Stimulated activated CD4-positive, alpha-beta T cell treated with anti-CD3 and anti-CD28 coated beads, Interleukin-1b, Interleukin-23, amount 100 ng/mL, for 24 hours (primary cell): ENCODE results near the gene ATRN.
"Not testable (repeated sequence)": the region's sequence is repeated elsewhere in the genome, so short reads cannot be mapped to it uniquely, and the experiment has no call there.

Experiments used
- DNase-seq, 4 experiments: peaks; one replicate each; pipeline ENCODE4 v3.0.0-alpha.2; 2020; ENCODE audit warnings: low read depth in 4 of 4, low spot score in 1 of 4

Gene ATRN

DNA sequence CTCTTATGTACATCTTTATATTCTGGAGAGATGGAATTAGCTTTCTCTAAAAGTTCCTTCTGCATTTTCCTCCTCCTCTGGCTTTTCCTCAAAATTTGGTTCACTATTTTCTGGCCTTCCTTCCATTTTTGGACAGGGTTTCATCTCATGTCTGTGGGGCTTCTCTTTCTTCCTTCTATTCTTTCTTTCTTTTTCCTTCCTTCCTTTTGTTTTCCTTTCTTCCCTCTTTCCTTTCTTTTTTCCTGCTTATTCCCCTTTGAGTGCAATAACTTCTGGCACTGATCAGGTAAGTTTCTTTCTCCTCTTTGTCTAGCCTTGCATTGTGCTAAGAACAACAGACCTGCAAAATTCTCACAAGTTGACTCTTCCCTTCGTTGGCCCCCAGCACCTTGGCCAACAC lies 5.5 kb upstream of the ATRN start:
- no peak for DNase-seq

DNA sequence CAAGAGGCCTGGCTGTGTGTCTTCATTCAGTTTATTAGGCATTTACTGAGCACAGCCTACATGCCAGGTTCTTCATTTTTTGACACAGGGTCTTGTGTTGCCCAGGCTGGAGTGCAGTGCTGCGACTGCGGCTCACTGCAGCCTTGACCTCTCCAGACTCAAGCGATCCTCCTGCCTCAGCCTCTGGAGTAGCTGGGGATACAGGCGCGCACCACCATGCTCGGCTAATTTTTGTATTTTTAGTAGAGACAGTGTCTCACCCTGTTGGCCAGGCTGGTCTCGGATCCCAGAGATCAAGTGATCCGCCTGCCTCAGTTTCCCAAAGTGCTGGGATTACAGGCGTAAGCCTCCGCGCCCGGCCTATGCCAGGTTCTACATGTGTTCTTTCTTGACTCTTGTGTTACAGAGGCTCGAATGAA lies 601 bp upstream of the ATRN start:
- no peak for DNase-seq

DNA sequence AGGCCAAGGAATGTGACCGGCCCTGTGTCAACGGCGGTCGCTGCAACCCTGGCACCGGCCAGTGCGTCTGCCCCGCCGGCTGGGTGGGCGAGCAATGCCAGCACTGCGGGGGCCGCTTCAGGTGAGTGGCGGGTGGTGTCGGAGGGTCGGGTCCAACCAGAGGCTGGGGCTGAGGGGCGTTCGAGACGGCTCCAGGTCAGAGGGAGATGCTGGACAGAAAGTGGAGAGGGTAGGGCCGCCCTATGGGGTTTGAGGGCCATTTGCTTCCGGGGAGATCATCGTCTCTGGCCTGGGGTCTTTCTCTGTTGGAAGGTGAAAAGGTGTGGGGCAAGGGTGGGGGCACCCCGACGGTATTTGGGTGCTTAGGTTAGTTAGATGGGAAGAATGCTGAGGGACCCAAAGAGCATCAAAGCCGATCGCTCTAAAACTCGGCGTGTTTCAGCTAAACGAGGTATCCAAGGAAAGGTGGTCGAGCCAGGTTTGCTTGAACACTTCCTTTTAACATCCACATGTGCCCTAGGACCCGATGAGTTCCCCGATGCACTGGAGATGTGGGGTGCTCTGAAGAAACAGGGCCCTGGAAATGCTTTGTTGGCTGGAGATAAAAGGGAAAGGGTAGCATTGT lies 691 bp downstream of the ATRN start:
- DNase-seq = no peak

DNA sequence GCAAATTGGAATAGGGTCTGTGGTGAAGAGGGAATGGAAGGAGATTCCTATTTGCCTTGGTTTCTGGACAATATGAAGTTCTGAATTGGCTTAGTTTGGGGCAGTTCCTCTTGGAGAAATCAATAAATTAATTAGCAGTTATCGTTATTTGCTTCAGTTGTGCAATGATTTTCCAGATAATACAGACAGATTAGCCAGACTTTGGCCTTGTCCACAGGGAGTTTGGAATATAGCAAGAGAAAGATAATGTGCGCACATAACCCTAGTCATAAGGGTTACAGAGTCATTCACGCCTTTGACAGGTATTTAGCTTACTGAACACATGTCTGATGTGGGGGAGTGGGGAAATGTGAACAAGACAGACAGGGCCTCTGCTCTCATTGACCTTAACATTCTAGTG lies 1.3 kb downstream of the ATRN start:
- DNase-seq = no peak

DNA sequence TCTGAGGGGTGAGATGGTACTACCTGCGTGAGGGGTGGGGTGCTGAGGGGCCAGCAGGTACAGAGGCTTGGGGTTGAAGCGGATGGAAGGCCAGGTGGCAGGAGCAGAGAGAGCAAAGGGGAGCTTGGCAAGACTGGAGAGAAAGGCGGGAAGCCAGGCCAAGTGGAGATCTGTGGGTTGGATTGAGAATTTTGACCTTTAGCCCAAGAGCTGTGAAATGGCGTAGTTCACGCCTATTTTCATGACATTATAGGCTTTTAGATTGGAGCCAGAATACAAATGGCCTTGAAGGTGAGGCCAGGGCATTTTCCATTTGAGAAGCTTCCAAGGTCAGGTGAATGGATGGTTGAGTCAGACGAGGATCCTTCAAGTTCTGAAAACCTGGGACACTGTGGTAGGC lies 2.5 kb downstream of the ATRN start:
- DNase-seq = no peak

DNA sequence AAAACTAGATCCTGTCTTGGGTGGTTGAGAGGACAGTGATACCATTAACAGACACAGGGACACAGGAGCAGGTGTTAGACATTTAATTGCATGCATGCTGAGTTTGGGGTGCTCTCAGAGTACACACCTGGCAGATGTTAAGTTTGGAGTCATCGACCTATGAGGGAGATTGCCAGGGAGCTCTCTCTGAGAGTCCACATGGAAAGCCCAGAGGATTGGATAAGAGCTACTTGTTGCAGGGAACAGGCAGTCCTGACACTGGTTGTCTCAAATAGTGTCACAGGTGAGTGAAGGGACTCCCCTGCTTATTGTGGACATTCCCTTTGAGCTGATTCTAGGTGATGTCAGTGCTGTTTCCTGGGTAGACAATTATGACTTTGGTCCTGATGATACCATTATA lies 3.1 kb downstream of the ATRN start:
- no peak for DNase-seq

DNA sequence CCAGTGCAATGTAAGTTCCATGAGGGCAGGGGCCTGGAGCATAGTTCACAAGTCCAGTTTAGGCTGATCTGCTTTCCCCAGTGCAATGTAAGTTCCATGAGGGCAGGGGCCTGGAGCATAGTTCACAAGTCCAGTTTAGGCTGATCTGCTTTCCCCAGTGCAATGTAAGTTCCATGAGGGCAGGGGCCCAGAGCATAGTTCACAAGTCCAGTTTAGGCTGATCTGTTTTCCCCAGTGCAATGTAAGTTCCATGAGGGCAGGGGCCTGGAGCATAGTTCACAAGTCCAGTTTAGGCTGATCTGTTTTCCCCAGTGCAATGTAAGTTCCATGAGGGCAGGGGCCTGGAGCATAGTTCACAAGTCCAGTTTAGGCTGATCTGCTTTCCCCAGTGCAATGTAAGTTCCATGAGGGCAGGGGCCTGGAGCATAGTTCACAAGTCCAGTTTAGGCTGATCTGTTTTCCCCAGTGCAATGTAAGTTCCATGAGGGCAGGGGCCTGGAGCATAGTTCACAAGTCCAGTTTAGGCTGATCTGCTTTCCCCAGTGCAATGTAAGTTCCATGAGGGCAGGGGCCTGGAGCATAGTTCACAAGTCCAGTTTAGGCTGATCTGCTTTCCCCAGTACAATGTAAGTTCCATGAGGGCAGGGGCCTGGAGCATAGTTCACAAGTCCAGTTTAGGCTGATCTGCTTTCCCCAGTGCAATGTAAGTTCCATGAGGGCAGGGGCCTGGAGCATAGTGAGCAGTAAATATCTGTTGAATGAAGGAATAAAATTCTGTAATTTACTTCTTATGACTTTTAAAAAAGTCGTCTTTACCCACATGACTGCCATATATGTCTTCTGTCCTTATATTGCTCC lies 6.4 kb downstream of the ATRN start:
- not testable (repeated sequence) for DNase-seq

DNA sequence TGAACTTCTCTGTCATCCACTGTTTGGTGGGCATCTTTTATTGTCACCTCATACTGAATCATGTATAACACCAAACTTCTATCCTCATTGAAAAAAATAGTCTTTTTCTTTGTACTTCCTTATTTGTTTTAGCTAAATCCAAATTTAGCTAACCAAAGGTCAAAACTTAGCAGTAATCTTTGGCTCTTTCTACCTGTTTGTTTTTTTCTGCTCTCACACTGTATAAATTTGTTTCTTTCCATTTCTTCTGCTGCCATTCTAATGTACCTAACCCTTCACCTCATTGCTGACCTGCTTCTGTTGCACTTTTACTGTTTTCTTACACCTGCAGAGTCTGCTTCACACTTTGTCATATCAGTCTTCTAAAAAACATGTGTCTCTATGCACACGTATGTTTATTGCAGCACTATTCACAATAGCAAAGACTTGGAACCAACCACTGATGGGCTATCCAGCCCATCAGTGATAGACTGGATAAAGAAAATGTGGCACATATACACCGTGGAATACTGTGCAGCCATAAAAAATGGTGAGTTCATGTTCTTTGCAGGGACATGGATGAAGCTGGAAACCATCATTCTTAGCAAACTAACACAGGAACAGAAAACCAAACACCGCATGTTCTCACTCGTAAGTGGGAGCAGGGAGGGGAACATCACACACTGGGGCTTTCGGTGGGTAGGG lies 7.2 kb downstream of the ATRN start:
- DNase-seq = no peak

DNA sequence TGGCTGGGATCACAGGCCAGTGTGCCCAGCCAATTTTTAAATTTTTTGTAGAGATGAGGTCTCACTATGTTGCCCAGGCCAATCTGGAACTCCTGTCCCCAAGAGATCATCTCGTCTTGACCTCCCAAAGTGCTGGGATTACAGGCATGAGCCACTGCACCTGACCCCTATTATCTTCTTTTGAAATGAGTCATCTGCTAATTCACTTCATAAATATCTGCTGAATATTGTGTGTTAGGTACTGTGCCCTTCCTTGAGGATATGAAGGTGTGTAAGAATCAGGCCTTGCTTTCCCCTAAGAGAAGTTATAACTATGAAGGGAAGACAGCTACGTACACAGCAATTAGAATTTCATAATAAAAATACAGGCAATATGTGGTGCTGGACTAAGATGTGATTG lies 8.2 kb downstream of the ATRN start:
- DNase-seq = no peak

DNA sequence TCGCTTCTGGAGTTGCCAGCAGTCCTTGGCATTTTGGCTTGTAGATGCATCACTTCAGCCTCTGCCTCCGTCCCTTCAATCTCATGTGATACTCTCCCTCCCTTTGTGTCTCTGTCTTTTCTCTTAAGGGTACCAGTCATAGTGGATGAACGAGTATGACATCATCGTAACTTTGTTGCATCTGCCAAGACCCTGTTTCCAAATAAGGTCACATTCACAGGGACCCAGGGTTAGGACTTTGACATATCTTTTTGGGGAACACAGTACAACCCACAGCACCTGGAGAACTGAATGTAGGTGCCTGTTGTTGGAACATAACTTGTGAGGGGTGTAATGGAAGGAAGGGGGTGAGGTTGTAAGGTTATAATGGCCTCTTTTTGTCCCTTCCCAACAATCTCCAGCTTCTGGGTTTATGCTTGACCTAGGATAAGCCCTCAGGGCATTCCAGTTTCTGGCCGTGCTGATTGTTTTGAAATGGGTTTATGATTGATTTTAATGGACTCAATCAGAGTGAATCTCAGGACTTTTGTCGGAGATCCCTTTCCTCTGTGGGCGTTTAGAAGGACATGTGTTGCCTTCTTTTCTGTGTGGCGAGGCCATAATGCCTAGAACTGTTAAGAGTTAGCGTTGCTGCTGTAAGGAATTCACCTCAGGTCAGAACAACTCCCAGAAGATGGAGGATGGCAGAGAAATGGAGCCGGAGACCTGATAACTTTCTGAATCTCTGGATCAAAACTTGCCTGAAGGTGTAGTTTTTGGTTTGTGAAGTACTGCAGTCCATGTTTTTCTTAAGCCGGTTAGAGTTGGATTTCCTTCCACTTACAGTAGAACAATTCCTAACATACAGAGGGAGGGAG lies 9.2 kb downstream of the ATRN start:
- no peak for DNase-seq

DNA sequence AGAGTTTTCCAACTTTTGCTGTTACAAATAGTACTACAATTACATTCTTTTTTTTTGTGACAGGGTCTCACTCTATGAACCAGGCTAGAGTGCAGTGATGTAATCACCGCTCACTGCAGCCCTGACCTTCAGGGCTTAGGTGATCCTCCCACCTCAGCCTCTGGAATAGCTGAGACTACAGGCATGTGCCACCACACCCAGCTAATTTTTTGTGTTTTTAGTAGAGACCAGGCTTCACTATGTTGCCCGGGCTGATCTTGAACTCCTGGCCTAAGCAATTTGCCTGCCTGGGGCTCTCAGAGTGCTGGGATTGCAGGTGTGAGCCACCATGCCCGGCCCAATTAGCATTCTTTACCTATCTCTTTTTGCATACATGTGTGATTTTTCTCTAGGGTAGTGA lies 12.5 kb downstream of the ATRN start:
- no peak for DNase-seq

DNA sequence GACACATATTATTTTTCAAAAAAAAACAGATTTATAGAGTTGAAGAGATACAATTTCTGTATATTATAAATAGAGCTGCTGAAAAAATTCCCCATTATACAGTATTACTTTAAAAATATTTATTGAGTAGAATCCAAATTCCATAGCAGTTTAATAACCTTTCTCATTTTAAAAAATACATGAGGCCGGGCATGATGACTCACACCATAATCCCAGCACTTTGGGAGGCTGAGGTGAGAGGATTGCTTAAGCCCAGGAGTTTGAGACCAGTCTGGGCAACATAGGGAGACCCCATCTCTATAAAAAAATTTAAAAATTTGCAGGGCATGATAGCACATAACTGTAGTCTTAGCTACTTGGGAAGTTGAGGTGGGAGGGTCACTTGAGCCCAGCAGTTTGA lies 13.0 kb downstream of the ATRN start:
- DNase-seq = no peak

DNA sequence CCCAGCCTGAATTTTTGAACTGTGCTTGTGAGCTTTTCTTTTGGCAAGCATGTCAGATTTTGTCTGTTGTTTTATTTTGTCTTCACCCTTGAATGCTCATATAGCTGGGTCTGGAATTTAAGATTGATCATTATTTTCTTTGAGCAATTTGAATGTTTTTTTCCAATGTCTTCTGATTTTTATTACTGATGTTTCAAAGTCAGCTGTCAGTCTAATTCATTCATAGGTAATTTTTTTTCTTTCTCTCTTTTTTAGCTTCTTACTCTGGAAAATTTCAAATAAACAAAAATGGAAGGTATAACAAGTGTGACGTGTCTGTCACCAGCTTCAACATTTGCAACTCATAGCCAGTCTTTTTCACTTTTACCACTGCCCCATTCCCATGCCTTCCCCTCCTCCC lies 15.1 kb downstream of the ATRN start:
- DNase-seq = no peak

DNA sequence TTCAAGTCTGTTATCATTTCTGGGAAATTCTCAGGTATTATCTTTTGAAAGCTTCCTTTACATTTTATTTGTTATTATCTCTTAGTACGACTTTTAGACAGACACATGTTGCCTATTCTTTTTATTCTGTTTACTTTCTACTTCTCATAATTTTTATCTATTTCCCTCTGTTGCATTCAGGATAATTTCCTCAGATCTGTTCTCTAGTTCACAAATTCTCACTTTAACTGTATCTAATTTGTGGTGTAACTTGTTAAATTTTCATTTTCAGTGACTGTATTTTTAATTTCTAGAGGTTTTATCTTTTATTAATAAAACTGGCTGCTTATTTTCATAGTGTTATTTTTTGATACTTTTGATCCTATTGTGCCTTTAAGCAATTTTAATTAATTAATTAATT lies 16.0 kb downstream of the ATRN start:
- no peak for DNase-seq

DNA sequence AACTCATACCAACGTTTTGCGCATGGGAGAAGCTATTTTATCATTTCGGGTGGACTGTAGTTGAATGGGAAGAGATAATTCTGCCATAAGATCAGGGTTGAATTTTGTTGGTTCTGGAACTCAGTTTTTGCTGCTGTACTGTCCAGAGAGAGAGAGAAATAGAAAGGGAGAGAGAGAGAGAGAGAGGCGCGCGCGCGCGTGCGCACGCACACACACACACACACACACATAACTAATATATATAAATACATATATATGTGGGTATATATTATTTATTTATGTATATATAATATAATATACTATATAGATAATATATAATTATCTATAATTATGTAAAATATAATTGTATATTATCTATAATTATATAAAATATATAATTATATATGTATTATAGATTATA lies 21.9 kb downstream of the ATRN start:
- no peak for DNase-seq

DNA sequence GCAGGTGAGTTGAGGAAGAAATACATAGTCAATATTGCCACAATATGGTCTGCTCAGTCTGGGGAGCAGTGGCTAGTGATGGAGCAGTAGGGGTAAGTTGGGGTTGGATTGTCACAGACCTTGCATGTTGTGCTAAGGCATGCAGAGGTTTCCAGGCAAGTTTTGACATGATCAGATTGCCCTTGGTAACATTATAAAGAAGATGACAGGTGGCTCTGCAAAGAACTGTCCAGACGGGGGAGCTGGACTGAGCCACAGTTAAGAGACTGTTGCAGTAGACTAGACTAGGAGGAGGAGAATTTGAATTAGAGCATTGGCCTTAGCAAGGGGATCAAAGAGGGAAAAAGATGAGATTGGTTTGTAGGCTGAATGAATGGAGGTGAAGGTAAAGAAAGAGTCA lies 23.4 kb downstream of the ATRN start:
- DNase-seq = no peak

DNA sequence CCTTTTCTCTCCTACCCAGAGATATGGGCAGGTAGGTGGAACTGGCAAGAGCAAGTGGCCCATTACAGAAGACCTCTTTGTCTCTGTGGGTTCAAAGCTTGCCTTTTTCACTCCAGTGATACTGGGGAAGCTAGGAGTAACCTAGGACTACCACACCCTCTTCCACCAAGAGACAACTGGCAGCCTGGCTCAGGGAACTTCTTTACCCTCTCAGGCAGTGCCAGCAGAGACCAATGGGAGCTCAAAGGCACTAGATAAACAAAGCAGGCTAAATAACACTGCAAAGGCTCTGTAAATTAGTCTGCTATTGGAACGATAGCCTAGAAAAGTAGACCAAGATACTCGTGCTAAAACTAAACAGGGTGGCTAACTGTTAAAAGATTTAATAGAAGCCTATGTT lies 32.1 kb downstream of the ATRN start:
- DNase-seq = no peak

DNA sequence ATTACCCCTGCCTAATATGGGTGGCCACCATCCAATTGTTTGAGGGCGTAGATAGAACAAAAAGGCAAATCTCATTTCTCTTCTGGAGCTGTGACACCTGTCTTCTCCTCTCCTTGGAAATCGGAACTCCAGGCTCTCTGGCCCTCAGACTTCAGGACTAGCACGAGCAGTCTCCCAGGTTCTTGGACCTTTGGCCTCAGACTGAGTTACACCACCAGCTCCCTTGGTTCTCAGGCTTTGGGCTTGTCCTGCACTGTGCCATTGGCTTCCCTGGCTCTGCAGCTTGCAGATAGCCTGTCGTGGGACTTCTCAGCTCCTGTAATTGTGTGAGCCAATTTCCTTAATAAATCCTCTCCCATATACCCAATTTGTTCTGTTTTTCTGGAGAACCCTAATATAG lies 34.3 kb downstream of the ATRN start:
- DNase-seq = no peak

DNA sequence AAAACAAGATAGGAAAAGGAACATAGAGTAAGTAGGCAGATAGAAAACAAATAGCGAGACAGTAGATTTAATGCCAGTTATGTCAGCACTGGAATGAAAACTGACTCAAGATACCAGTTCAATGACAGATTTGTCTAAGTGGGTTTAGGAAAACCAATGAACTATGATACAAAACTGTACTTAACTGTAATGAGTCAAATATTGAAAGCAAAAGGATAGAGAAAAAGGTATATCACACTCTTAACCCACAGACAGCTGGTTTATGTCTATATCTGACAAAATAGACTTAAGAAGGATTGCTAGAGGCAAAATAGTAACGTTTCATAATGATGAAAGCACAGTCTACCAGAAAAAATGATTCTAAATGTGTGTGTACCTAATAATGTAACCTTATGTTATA lies 38.2 kb downstream of the ATRN start:
- DNase-seq = no peak

DNA sequence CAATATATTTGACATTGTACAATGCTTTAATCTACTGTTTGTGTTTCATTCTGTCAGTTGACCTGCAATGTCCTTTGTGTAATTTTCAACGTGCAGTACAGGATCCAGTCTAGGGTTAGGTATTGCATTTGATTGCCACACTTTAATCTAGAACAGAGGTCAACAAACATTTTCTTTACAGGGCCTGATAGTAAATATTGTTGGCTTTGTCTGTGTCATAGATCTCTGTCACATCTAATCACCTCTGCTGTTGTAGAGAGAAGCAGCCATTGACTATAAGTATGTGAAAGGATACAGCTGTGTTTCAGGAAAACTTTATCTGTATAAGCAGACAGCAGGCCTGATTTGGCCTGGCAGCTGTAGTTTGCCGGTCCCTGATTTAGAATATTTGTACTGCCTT lies 39.3 kb downstream of the ATRN start:
- no peak for DNase-seq

DNA sequence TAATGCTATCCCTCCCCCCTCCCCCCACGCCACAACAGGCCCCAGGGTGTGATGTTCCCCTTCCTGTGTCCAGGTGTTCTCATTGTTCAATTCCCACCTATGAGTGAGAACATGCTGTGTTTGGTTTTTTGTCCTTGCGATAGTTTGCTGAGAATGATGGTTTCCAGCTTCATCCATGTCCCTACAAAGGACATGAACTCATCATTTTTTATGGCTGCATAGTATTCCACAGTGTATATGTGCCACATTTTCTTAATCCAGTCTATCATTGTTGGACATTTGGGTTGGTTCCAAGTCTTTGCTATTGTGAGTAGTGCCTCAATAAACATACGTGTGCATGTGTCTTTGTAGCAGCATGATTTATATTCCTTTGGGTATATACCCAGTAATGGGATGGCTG lies 41.4 kb downstream of the ATRN start:
- DNase-seq = not testable (repeated sequence)
